K562 (cell line): ENCODE measurements around the gene AIFM1. TPM values are rescaled to one million over a fixed set of nuclear protein-coding genes. Genes with fewer than 3 reads are reported as not detected.

Source experiments
- BCLAF1 ChIP-seq, 2 experiments: fragments of 450-650 bp in 1 of 2; IDR thresholded peaks; 2 replicates each; pipeline ENCODE4 v1.6.1; 2011 to 2017; ENCODE audit warnings: low read depth in 2 of 2, antibody characterized with exemption in 1 of 2, borderline replicate concordance in 1 of 2, low read length in 1 of 2, mild to moderate bottlenecking in 1 of 2, mixed read lengths in 1 of 2; ENCODE audit not compliant: control insufficient read depth in 1 of 2
- CEBPB ChIP-seq: fragments of 450-650 bp; IDR thresholded peaks from 2 replicates; pipeline ENCODE4 v1.6.1; 2016; ENCODE audit warnings: missing genetic modification characterization, missing compliant biosample characterization
- FOXA3 ChIP-seq, 2 experiments: fragments of 450-650 bp in 1 of 2; sonication (generic) in 1 of 2; formaldehyde crosslinking; IDR thresholded peaks in 1 of 2; conservative IDR thresholded peaks in 1 of 2; 2 replicates each; pipeline versions ENCODE4 v1.4.0 to v1.8.0; 2020 to 2022; ENCODE audit warnings: mild to moderate bottlenecking in 2 of 2, missing genetic modification reagents in 1 of 2
- KAT7 ChIP-seq: sonication (generic); formaldehyde crosslinking; IDR thresholded peaks from 2 replicates; pipeline ENCODE4 v1.8.0; 2022; ENCODE audit warnings: missing genetic modification reagents, mild to moderate bottlenecking, borderline replicate concordance
- MTA2 ChIP-seq: fragments of 450-650 bp; IDR thresholded peaks from 2 replicates; pipeline ENCODE4 v1.6.1; 2016; ENCODE audit warnings: low read depth
- MYBL2 ChIP-seq, 2 experiments: fragments of 450-650 bp in 1 of 2; sonication (generic) in 1 of 2; formaldehyde crosslinking in 1 of 2; IDR thresholded peaks; 2 replicates each; pipeline versions ENCODE4 v1.6.1 to v1.8.1; 2017 to 2022; ENCODE audit warnings: borderline replicate concordance in 1 of 2, inconsistent platforms in 1 of 2, low read depth in 1 of 2, mild to moderate bottlenecking in 1 of 2, missing genetic modification reagents in 1 of 2, moderate library complexity in 1 of 2
- NFYB ChIP-seq: IDR thresholded peaks from 2 replicates; pipeline ENCODE4 v1.6.1; 2011; ENCODE audit warnings: mild to moderate bottlenecking, moderate library complexity; ENCODE audit not compliant: insufficient read length; ENCODE audit errors: extremely low read depth
- PYGO2 ChIP-seq: fragments of 450-650 bp; IDR thresholded peaks from 2 replicates; pipeline ENCODE4 v1.6.1; 2016; ENCODE audit warnings: mild to moderate bottlenecking, missing genetic modification characterization, moderate library complexity, missing compliant biosample characterization
- TBL1XR1 ChIP-seq, 2 experiments: IDR thresholded peaks; 2 replicates each; pipeline ENCODE4 v1.6.1; 2012; ENCODE audit warnings: improper control_type of control experiment in 2 of 2, low read length in 2 of 2, mild to moderate bottlenecking in 1 of 2
- ZHX1 ChIP-seq: fragments of 150-350 bp; conservative IDR thresholded peaks from 2 replicates; pipeline ENCODE4 v1.6.1; 2014; ENCODE audit warnings: low read length
- ZNF280A ChIP-seq: fragments of 450-650 bp; IDR thresholded peaks from 2 replicates; pipeline ENCODE4 v1.6.1; 2018; ENCODE audit warnings: mild to moderate bottlenecking, low read depth; ENCODE audit not compliant: partially characterized antibody
- ZNF717 ChIP-seq: fragments of 250-450 bp; sonication (Bioruptor Pico); IDR thresholded peaks from 2 replicates; pipeline ENCODE4 v1.5.0; 2021
- polyA plus RNA-seq, 8 experiments: library from polyadenylated mRNA; depleted of rRNA in 4 of 8; stranded (reverse) in 5 of 8; unstranded in 3 of 8; fragments of >200 nt; fragmentation: Nextera tagmentation in 2 of 8; fragmentation: Illumina TruSeq in 1 of 8; extraction: Ambion mirVana in 2 of 8; extraction: Trizol in 1 of 8; gene quantifications; 2 replicates each; pipeline versions ENCODE4 v1.2.1 to v1.2.3, GENCODE V29; 2011 to 2014; ENCODE audit warnings: inconsistent platforms in 1 of 8, missing spikeins in 1 of 8
- total RNA-seq, 7 experiments: library from RNA; depleted of rRNA in 6 of 7; stranded (reverse); fragments of >200 nt in 6 of 7; fragmentation: Illumina TruSeq in 2 of 7; extraction: Trizol in 2 of 7; gene quantifications; 2 replicates each; pipeline versions ENCODE4 v1.2.1 to v1.2.3, GENCODE V29; 2011 to 2021; ENCODE audit warnings: low replicate concordance in 1 of 7
- TF ChIP-seq, protein P1 (sequence below): fragments of 450-650 bp; IDR thresholded peaks from 2 replicates; pipeline ENCODE4 v1.6.1; 2014; ENCODE audit warnings: low read depth, mild to moderate bottlenecking, moderate library complexity, borderline replicate concordance

AIFM1 gene
- total and polyA plus RNA-seq, 9 of the 15 experiments (the other 6 are each of a cell fraction or from before 2014, with no cell fraction given), result 51.0 to 117 (median 91.2) TPM

DNA sequence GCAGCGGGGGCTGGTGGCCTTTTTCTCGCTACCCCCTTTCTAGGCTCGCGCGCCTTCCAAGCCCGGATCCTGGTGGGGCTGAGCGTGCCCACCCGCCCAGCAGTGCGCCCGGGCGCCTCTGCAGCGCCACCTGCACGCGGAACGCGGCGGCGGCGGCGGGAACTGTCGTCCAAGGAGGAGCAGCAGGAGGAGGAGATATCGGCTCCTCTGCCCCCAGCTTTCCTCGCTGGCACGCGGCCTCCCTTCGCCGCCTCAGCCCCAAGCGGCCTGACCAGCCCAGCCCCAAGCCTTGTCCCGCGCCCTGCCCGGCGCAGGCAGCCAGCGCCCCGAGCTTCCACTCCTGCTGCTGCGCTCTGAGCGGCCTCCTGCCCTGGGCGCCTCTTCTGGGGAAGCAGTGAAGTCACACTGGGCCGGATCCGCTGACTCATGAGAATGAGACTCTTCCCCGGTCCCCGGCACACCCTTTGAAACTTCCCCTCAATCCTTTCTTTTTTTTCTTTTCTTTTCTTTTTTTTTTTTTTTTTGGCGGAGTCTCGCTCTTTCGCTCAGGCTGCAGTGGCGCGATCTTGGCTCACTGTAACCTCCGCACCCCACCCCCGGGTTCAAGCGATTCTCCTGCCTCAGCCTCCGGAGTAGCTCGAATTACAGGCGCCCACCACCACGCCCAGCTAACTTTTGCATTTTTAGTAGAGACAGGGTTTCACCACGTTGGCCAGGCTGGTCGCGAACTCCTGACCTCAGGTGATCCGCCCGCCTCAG is 44.7 kb downstream of the AIFM1 start (continued):
- TF ChIP-seq, protein P1, sequence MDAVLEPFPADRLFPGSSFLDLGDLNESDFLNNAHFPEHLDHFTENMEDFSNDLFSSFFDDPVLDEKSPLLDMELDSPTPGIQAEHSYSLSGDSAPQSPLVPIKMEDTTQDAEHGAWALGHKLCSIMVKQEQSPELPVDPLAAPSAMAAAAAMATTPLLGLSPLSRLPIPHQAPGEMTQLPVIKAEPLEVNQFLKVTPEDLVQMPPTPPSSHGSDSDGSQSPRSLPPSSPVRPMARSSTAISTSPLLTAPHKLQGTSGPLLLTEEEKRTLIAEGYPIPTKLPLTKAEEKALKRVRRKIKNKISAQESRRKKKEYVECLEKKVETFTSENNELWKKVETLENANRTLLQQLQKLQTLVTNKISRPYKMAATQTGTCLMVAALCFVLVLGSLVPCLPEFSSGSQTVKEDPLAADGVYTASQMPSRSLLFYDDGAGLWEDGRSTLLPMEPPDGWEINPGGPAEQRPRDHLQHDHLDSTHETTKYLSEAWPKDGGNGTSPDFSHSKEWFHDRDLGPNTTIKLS, result 0 out of 2 replicates have a peak, but pooled peaks have one; percentile 23
- TF ChIP-seq PYGO2 (no peak), MTA2 (no peak), FOXA3 (CRISPR knock-in tag; conservative IDR thresholded peaks at IDR 0.05 in 1 of 2, IDR thresholded peaks at IDR 0.05 in 1 of 2) (no peak), MYBL2 (IDR thresholded peaks at IDR 0.05; ENCODE audit: low read depth) (no peak), MYBL2 (CRISPR knock-in tag; IDR thresholded peaks at IDR 0.05; ENCODE audit: borderline replicate concordance) (no peak), ZNF280A (no peak), TBL1XR1 (IDR thresholded peaks at IDR 0.05; ENCODE audit: low read length in 2 of 2) (no peak), ZNF717 (CRISPR knock-in tag) (no peak), KAT7 (CRISPR knock-in tag) (no peak), CEBPB (tag) (no peak), ZHX1 (no peak), BCLAF1 (IDR thresholded peaks at IDR 0.05; ENCODE audit: borderline replicate concordance in 1 of 2, control insufficient read depth in 1 of 2, low read depth in 2 of 2, low read length in 1 of 2) (no peak), NFYB (no peak)
